ENCODE results near the gene PAGE2B.

GRCh38 chrX:55111578-55112254, 36.9 kb downstream of the PAGE2B start:
- TF ChIP-seq CTCF (conservative IDR thresholded peaks at IDR 0.05; ENCODE audit: low read length) (no peak), EZH2phosphoT487 (IDR thresholded peaks at IDR 0.05; ENCODE audit: borderline replicate concordance, low read depth, low read length) (no peak)
